HG02571 (cell line): ENCODE measurements around the gene BEND5.
A peak's percentile ranks its signal among the peaks of the same experiment; 100 is the strongest.

Experiments
- ATAC-seq: cut with Tn5 transposase; IDR thresholded peaks from one replicate; pipeline ENCODE4 v1.9.1; 2021; ENCODE audit warnings: mild to moderate bottlenecking, moderate library complexity; ENCODE audit not compliant: unreplicated experiment

The BEND5 gene

GRCh38 chr1:48776393-48777218 is at the start of gene BEND5:
TSS of gene BEND5 (minus strand) at chr1:48776891. CDS start at chr1:48776831, 60 bp downstream.
- no peak for ATAC-seq

DNA sequence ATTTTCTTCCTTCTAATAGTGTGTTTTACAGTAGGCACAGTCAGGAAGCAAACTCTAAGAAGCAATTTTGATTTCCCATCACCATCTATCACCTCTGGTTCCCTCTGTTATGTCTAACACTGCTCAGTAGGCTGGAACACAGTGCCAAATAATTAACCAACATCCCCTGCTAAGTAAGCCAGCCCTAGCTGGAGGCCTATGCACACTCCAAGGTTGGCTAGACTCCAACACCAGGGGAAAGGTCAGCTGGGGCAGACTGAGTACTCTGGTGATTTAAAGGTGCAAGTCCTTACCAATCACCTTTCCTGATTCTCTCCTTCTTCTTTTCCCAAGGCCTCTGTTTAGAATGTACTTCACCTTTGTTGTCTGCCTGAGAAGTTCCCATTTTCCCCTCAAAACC is 46.5 kb upstream of the BEND5 start:
- ATAC-seq: no peak

- no peak for ATAC-seq
These were observed 43.8 kb upstream of the BEND5 start for GRCh38 chr1:48820491-48820890.

DNA sequence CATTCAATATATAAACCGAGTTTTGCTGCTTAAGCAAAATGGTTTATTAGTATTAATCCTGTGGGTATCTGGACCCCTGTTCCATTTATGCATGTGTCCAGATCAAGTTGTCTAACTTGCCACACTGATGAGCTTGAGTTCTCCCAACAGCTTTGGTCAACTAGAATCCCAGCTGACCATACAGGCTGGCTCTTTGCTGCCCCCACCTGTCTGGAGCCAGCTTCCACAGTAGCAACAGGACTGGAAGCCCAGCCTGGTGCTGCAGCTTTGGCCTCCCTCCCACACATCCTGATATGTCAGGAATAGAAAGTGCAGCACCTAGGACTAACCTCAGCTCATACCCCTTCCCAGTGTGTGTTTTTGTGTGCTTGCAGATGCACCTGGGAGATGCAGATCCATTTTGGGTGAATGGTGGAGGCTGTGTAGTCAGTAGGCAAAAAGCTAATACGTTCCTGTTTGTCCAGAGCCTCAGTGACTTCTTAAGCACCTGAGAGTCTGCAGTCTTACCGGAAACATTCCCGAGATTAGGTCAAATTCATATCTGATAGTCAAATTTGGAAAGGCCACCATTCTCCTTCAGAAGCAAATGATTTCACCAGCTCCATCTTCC is 40.9 kb upstream of the BEND5 start:
- ATAC-seq: peak; percentile 59

DNA sequence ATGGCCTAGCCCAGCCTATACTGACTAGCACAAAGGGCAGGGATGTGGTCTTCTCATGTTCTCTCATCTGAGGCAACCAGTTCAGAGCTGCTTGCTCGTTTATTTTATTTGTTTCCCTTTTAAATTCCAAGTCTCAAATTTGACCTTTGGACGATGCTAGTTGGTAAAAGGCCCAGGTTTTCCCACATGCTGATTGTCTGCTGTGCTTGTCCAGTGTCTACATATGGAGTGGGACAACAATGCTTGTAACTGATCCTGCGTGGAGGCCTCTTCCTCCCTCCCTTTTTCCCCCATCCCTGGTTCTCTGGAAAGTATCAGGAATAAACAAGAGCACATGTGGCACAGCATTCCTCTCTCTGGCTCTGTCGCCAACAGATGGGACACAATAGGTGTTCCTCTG is 34.0 kb upstream of the BEND5 start:
- no peak for ATAC-seq

- no peak for ATAC-seq
These were observed 31.8 kb upstream of the BEND5 start for GRCh38 chr1:48808496-48808895.

GRCh38 chr1:48807554-48808260 is 31.0 kb upstream of the BEND5 start:
- ATAC-seq: no peak

DNA sequence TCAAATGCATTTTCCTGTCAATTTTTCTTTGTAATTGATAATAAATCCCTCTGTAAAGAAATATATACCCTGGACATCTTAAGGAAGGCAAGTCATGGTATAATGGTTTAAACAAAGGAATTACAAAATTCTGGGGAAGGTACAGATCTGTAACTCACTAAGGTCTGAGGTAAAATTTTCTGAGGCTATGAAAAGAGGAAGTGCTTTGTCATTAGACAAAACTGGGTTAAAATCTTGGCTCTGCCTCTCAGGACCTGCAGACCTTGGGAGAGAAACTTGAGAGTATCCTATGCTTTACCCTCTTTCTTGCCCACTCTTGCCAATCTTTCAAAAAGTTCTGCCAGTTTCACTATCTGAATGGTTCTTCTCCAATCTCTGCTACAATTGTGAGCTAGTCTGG is 26.8 kb upstream of the BEND5 start:
- ATAC-seq: no peak

DNA sequence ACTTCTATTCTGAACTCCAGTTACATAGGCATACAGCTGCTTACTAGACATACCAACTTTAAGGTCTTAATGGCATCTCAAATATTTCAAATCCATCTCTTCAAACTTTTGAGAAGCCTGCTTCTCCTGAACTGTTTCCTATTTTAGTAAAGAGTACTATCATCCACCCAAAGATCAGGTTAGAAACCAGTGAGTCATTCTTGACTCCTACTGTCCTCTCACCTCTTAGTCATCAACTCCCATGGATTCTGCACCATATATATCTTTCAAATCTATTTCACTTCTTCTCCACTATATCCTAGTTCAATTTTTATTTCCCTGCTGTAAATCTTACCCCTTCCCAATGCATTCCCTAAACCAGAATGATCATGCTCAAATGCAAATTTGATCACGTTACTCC is 18.1 kb upstream of the BEND5 start:
- ATAC-seq: no peak

DNA sequence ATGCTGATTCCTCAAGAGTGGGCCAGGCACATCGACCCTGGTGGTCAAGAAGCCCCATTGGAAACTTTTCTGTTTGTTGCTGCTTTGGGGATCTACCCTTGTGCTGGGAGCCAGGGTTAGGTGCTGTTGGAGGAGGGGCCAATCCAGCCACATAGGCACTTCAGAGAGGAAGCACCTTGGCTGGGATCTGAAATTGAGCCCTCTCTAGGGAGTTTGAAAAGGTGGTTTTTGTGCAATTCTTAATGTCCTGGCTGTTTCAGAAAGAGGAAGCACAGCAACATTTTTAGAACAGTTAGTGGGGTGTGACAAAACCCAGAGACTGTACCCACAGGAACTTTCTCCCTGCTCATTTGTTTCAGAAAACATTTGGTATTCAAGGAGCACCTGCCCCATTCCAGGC is 17.2 kb upstream of the BEND5 start:
- ATAC-seq: peak; percentile 62

DNA sequence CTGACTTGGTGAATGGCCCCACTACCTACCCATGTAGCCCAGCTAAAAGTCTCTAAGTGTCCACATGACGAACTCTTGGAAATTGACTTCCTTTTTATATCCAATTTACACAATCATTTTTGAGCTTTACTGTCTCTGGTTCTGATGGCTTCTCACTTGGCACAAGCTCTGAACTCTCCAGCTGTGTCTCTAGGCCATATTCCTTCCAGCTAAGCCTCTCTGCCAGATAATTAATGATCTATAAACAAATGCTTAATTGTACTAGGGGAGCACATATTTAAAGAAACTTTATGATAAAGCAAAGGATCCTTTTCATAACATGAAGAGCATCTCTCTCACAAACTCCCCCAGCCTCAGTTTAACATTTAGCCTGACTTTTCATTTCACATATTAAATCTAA is 16.3 kb upstream of the BEND5 start:
- ATAC-seq: no peak

DNA sequence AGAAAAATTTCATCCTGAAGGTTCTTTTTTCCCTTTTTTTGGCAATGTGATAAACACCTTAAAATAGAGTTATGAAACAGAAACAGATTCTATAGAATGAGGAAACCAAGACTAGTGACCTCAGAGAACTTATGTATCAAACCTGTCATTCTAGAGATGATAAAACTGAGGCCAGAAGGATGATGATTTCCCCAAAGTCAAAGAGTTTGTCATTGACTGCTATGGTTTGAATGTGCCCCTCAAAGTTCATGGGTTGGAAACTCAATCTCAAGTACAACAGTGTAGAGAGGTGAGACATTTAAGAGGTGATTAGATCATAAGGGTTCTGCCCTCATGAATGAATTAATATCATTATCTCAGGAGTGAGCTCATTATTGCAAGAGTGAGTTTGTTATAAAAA is 13.7 kb upstream of the BEND5 start:
- ATAC-seq: no peak

GRCh38 chr1:48789903-48790302 is 13.2 kb upstream of the BEND5 start:
- no peak for ATAC-seq

GRCh38 chr1:48785869-48786268 is 9.2 kb upstream of the BEND5 start:
- ATAC-seq: no peak

DNA sequence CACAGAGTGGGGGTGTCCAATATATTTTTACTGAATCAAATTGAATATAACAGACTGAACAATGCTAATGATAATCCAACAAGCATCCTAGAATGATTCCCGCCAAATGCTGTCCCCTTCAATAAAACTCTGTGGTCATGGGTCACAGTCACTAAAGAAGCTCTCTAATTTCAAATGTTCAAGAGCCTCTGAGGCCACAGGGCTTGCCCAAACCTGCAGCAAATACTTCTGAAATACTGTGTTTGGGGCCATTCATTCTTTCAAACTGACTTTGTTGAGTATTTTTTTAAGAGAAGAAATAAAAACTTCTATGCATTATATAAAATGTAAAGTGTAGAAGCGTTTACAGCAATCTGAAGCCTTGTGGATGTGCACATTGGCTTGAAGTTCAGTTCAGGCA is 7.6 kb upstream of the BEND5 start:
- no peak for ATAC-seq

- no peak for ATAC-seq
These were observed 666 bp upstream of the BEND5 start for GRCh38 chr1:48777219-48777895.

GRCh38 chr1:48775831-48776392 is 779 bp downstream of the BEND5 start:
- no peak for ATAC-seq

GRCh38 chr1:48773133-48773532 is 3.6 kb downstream of the BEND5 start:
- ATAC-seq: peak; percentile 51

- no peak for ATAC-seq
These were observed 4.5 kb downstream of the BEND5 start for GRCh38 chr1:48772211-48772610.

- ATAC-seq: no peak
These were observed 5.1 kb downstream of the BEND5 start for GRCh38 chr1:48771561-48771960.

DNA sequence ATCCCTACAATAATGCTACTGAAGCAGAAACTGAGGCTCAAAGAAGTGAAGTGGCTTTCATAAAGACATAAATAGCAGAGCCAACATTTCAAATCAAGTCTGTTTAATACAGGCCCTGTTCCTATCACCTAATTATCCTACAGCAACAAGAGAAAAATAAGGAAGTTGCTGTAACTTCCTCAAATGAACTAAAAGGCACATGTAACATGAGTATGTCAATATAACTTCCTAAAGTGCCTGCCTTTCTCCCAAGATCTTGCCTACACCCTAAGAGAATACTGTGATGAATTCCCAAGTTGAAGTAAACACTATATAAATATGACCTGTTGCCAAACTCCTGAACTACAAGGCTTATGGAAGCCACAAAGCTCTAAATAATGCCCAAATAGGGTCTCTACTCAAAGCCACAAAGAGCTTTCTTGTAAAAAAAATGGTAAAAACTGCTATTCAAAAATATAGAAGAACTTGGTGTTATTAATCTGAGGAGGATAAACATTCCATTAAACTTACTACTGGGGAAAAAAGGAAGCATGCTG is 8.6 kb downstream of the BEND5 start:
- ATAC-seq: no peak
